Trophoblast cell (in vitro differentiated cells and primary cell): ENCODE results near the gene SLC22A23.

Experiments
- DNase-seq, 2 donors: peaks; one replicate each; pipeline ENCODE4 v3.0.0-alpha.2; 2016
- H2AFZ ChIP-seq: 2 replicates; pipeline ENCODE4 v1.6.1; 2013; ENCODE audit warnings: low read length, moderate library complexity, mild to moderate bottlenecking; ENCODE audit not compliant: insufficient read depth, poor library complexity
- H2AK5ac ChIP-seq: 2 replicates; pipeline ENCODE4 v1.6.1; 2013; ENCODE audit warnings: mild to moderate bottlenecking, low read length
- H2BK120ac ChIP-seq: 2 replicates; pipeline ENCODE4 v1.6.1; 2013; ENCODE audit warnings: low read length, mild to moderate bottlenecking, moderate library complexity; ENCODE audit not compliant: insufficient read depth, poor library complexity
- H2BK12ac ChIP-seq: 2 replicates; pipeline ENCODE4 v1.6.1; 2013; ENCODE audit warnings: mild to moderate bottlenecking, low read length, moderate library complexity
- H2BK5ac ChIP-seq: 2 replicates; pipeline ENCODE4 v1.6.1; 2013; ENCODE audit warnings: low read length, low read depth, moderate library complexity, mild to moderate bottlenecking; ENCODE audit not compliant: poor library complexity
- H3K14ac ChIP-seq: 2 replicates; pipeline ENCODE4 v1.6.1; 2013; ENCODE audit warnings: mild to moderate bottlenecking, low read length
- H3K18ac ChIP-seq: 2 replicates; pipeline ENCODE4 v1.6.1; 2013; ENCODE audit warnings: mild to moderate bottlenecking, low read length
- H3K23ac ChIP-seq: 2 replicates; pipeline ENCODE4 v1.6.1; 2013; ENCODE audit warnings: low read length
- H3K27ac ChIP-seq: 2 replicates; pipeline ENCODE4 v1.5.1; 2013; ENCODE audit warnings: low read depth, mild to moderate bottlenecking, inconsistent platforms, low read length, moderate library complexity
- H3K27me3 ChIP-seq: 2 replicates; pipeline ENCODE4 v1.6.1; 2013; ENCODE audit warnings: inconsistent platforms, mild to moderate bottlenecking, low read length, moderate library complexity; ENCODE audit not compliant: insufficient read depth
- H3K36me3 ChIP-seq, 2 experiments: 1 replicate in 1 of 2; 2 replicates in 1 of 2; pipeline ENCODE4 v1.6.1; 2013; ENCODE audit warnings: low read length in 2 of 2, mild to moderate bottlenecking in 2 of 2, moderate library complexity in 1 of 2; ENCODE audit not compliant: insufficient read depth in 2 of 2, control insufficient read depth in 1 of 2
- H3K4ac ChIP-seq: 2 replicates; pipeline ENCODE4 v1.6.1; 2013; ENCODE audit warnings: low read depth, mild to moderate bottlenecking, low read length, moderate library complexity
- H3K4me1 ChIP-seq, 2 experiments: 1 replicate in 1 of 2; 2 replicates in 1 of 2; pipeline ENCODE4 v1.6.1; 2013; ENCODE audit warnings: low read length in 2 of 2, mild to moderate bottlenecking in 2 of 2, moderate library complexity in 1 of 2; ENCODE audit not compliant: insufficient read depth in 2 of 2, control insufficient read depth in 1 of 2
- H3K4me2 ChIP-seq: 2 replicates; pipeline ENCODE4 v1.6.1; 2013; ENCODE audit warnings: inconsistent platforms, mild to moderate bottlenecking, low read length, moderate library complexity
- H3K4me3 ChIP-seq: 2 replicates; pipeline ENCODE4 v1.5.1; 2013; ENCODE audit warnings: mild to moderate bottlenecking, low read depth, low read length, inconsistent platforms
- H3K79me1 ChIP-seq: one replicate; pipeline ENCODE4 v1.6.1; 2013; ENCODE audit warnings: low read length
- H3K79me2 ChIP-seq: 2 replicates; pipeline ENCODE4 v1.6.1; 2013; ENCODE audit warnings: low read length, mild to moderate bottlenecking; ENCODE audit not compliant: control insufficient read depth, insufficient read depth, poor library complexity
- H3K9ac ChIP-seq: 2 replicates; pipeline ENCODE4 v1.6.1; 2013; ENCODE audit warnings: mild to moderate bottlenecking, low read length
- H3K9me3 ChIP-seq: 2 replicates; pipeline ENCODE4 v1.6.1; 2013; ENCODE audit warnings: low read depth, mild to moderate bottlenecking, control low read depth, inconsistent platforms, low read length; ENCODE audit not compliant: insufficient read depth
- H4K12ac ChIP-seq: 2 replicates; pipeline ENCODE4 v1.6.1; 2013; ENCODE audit warnings: low read depth, mild to moderate bottlenecking, low read length, moderate library complexity
- H4K8ac ChIP-seq: 2 replicates; pipeline ENCODE4 v1.6.1; 2013; ENCODE audit warnings: low read depth, mild to moderate bottlenecking, low read length, moderate library complexity
- H4K91ac ChIP-seq: one replicate; pipeline ENCODE4 v1.6.1; 2013; ENCODE audit warnings: low read depth, mild to moderate bottlenecking, low read length, moderate library complexity
- WGBS: extraction: QIAGEN DNeasy Blood & Tissue Kit; methylation state at CpG from one replicate; pipeline ENCODE4 v1.1.7; 2013; ENCODE audit warnings: missing lambda C conversion rate; ENCODE audit not compliant: insufficient read length, insufficient coverage; ENCODE audit errors: extremely low coverage; 5-methylcytosine and 5-hydroxymethylcytosine counted together

The SLC22A23 gene

GRCh38 chr6:3376893-3377535, 79.8 kb downstream of the SLC22A23 start:
- no CpG with 5 or more reads among the region's 3 CpGs for WGBS
- H3K27ac ChIP-seq = no peak overlapping the region
- no peak overlapping the region for H2BK5ac ChIP-seq
- no peak overlapping the region for H4K8ac ChIP-seq
- H3K4me3 ChIP-seq = no peak overlapping the region
- H3K9me3 ChIP-seq = no peaks in the 10 kb centered on the region
- peaks cover 8 to 19% of the 10 kb centered on the region in 2 experiments for H3K4me1 ChIP-seq
- no peak overlapping the region for H3K23ac ChIP-seq
- no peak overlapping the region for H2BK12ac ChIP-seq
- H3K9ac ChIP-seq = no peak overlapping the region
- H3K4me2 ChIP-seq = no peak overlapping the region
- H3K27me3 ChIP-seq = no peaks in the 10 kb centered on the region
- no peak overlapping the region for H3K4ac ChIP-seq
- no peak overlapping the region for H2AK5ac ChIP-seq
- no peak overlapping the region for H3K18ac ChIP-seq
- no peaks in the 10 kb centered on the region for H3K36me3 ChIP-seq
- H3K79me2 ChIP-seq = peaks cover 4% of the 10 kb centered on the region
- no peak for DNase-seq
- peaks cover 2% of the 10 kb centered on the region for H3K79me1 ChIP-seq
- H2AFZ ChIP-seq = no peak overlapping the region
- no peak overlapping the region for H4K91ac ChIP-seq
- no peak overlapping the region for H3K14ac ChIP-seq
- H2BK120ac ChIP-seq = no peak overlapping the region
- H4K12ac ChIP-seq = no peak overlapping the region

- Histone ChIP-seq H3K4me3 (no peak overlapping the region), H3K18ac (no peak overlapping the region), H4K91ac (no peak overlapping the region), H3K4me2 (no peak overlapping the region), H2AFZ (no peak overlapping the region), H3K36me3 (no peaks in the 10 kb centered on the region), H2BK120ac (no peak overlapping the region), H3K9ac (no peak overlapping the region), H4K12ac (no peak overlapping the region), H4K8ac (no peak overlapping the region), H2BK5ac (no peak overlapping the region), H3K23ac (no peak overlapping the region), H3K27me3 (no peaks in the 10 kb centered on the region), H3K79me2 (peaks cover 4% of the 10 kb centered on the region), H2BK12ac (no peak overlapping the region), H3K9me3 (no peaks in the 10 kb centered on the region), H3K4ac (no peak overlapping the region), H3K4me1 (peaks cover 5 to 15% of the 10 kb centered on the region in 2 experiments), H2AK5ac (no peak overlapping the region), H3K14ac (no peak overlapping the region), H3K79me1 (peaks cover 2% of the 10 kb centered on the region), H3K27ac (no peak overlapping the region)
- WGBS = no CpG with 5 or more reads among the region's 8 CpGs
- DNase-seq = no peak
Measured at GRCh38 chr6:3376064-3376463, 80.8 kb downstream of the SLC22A23 start.

GRCh38 chr6:3373597-3374203, 83.2 kb downstream of the SLC22A23 start:
- no CpG with 5 or more reads among the region's 5 CpGs for WGBS

GRCh38 chr6:3372912-3373554, 83.8 kb downstream of the SLC22A23 start:
- H3K18ac ChIP-seq = no peak overlapping the region
- H3K23ac ChIP-seq = no peak overlapping the region
- H3K4me2 ChIP-seq = no peak overlapping the region
- no peak overlapping the region for H3K14ac ChIP-seq
- H2BK120ac ChIP-seq = no peak overlapping the region
- no peak overlapping the region for H3K4ac ChIP-seq
- H4K91ac ChIP-seq = no peak overlapping the region
- no peak overlapping the region for H3K4me3 ChIP-seq
- H2BK5ac ChIP-seq = no peak overlapping the region
- WGBS = no CpG with 5 or more reads among the region's 6 CpGs
- DNase-seq = no peak
- no peaks in the 10 kb centered on the region for H3K9me3 ChIP-seq
- no peaks in the 10 kb centered on the region for H3K79me1 ChIP-seq
- no peak overlapping the region for H2BK12ac ChIP-seq
- H3K36me3 ChIP-seq = peaks cover 0 to under 1% of the 10 kb centered on the region in 2 experiments
- H3K27me3 ChIP-seq = no peaks in the 10 kb centered on the region
- no peak overlapping the region for H3K27ac ChIP-seq
- no peak overlapping the region for H2AFZ ChIP-seq
- H4K8ac ChIP-seq = no peak overlapping the region
- no peak overlapping the region for H3K9ac ChIP-seq
- H2AK5ac ChIP-seq = no peak overlapping the region
- peaks cover under 1 to 4% of the 10 kb centered on the region in 2 experiments for H3K4me1 ChIP-seq
- no peaks in the 10 kb centered on the region for H3K79me2 ChIP-seq
- no peak overlapping the region for H4K12ac ChIP-seq

More at GRCh38 chr6:3373597-3374203, 83.2 kb downstream of the SLC22A23 start:
- no peaks in the 10 kb centered on the region for H3K79me2 ChIP-seq
- H3K14ac ChIP-seq = no peak overlapping the region
- no peak overlapping the region for H3K4ac ChIP-seq
- peaks cover 2 to 6% of the 10 kb centered on the region in 2 experiments for H3K4me1 ChIP-seq
- H4K91ac ChIP-seq = no peak overlapping the region
- H2BK5ac ChIP-seq = no peak overlapping the region
- no peak overlapping the region for H4K8ac ChIP-seq
- H3K23ac ChIP-seq = peak overlapping the region; percentile 87
- no peak overlapping the region for H2BK12ac ChIP-seq
- no peak overlapping the region for H3K4me2 ChIP-seq
- no peaks in the 10 kb centered on the region for H3K27me3 ChIP-seq
- no peaks in the 10 kb centered on the region for H3K36me3 ChIP-seq
- no peak overlapping the region for H3K18ac ChIP-seq
- H3K9me3 ChIP-seq = no peaks in the 10 kb centered on the region
- H3K79me1 ChIP-seq = no peaks in the 10 kb centered on the region
- no peak overlapping the region for H4K12ac ChIP-seq
- H2AK5ac ChIP-seq = no peak overlapping the region
- no peak overlapping the region for H3K9ac ChIP-seq
- H3K4me3 ChIP-seq = no peak overlapping the region
- H2AFZ ChIP-seq = no peak overlapping the region
- H2BK120ac ChIP-seq = no peak overlapping the region
- DNase-seq = no peak
- no peak overlapping the region for H3K27ac ChIP-seq
